Measurements from ENCODE around the gene ITPR2.
"Not testable (repeated sequence)": the region's sequence is repeated elsewhere in the genome, so short reads cannot be mapped to it uniquely, and the experiment has no call there.

The ITPR2 gene

GRCh38 chr12:26700430-26700829, 132.6 kb downstream of the ITPR2 start:
- DNase-seq (ENCODE audit: low spot score), result no peak

GRCh38 chr12:26699237-26699636, 133.8 kb downstream of the ITPR2 start:
- DNase-seq (ENCODE audit: low spot score), result peak; percentile 4

GRCh38 chr12:26698186-26698585, 134.8 kb downstream of the ITPR2 start:
- DNase-seq (ENCODE audit: low spot score), result no peak

DNA sequence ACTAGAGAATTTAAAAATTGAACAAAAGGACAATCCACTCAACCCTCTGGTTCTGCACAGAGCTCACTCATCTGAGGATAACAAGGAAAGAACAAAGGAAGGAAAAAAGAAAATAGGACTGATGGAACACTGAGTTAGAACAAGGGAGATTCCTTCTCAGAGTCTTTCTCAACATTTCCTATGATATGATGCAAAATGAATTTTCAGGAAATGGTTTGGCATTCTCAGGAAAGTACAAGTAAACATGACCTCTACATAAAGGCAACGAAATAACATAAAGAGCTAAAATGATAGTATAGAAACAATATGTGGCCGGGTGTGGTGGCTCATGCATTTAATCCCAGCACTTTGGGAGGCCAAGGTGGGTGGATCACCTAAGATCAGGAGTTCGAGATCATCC, 135.8 kb downstream of the ITPR2 start:
- DNase-seq (ENCODE audit: low spot score), result no peak

- no peak for DNase-seq (ENCODE audit: low spot score)
These were observed 136.3 kb downstream of the ITPR2 start for GRCh38 chr12:26696613-26697092.

DNA sequence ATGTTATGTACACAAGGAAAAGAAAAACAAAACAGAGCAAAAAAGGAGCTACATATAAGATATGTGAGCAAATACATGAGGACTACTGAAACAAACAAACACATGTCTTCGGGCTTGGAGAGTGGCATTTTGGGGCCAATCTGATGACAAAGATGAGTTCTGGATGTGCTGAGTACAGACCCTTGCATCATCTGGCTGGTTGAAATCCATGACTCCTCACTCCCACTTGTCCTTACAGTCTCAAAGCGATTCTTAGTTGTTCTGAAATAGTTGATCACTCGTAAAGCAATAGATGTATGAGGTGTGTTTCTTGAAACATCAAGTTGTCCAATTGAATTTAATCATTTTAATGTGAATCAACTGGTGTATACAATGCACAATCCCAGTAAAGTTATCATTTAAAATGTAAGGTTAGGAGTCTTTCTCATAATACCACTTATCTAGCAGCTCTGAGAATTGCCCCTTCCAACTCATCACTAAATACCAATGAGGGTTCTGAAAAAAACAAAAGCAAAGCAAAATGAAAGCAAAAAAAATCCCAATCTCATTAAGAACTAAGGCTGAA, 136.9 kb downstream of the ITPR2 start:
- no peak for DNase-seq (ENCODE audit: low spot score)

DNA sequence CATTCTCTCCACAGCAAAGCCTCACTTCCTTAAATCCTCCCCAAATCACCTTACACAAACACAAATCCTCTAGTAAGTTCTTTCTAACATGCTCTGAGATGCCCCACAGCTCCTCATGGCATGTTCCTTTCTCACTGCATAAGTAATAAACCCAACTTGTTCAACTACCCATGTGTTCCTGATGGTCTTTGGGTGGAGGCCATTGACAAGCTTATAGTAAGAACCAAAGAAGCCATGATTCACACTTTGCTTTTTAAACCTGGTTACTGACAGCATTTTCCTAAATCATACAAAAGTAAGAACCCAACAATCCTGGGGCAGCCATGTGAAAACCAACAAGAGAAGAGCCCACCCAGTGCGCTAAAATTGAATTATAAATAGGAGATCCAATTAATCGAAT, 138.6 kb downstream of the ITPR2 start:
- DNase-seq (ENCODE audit: low spot score), result no peak

DNA sequence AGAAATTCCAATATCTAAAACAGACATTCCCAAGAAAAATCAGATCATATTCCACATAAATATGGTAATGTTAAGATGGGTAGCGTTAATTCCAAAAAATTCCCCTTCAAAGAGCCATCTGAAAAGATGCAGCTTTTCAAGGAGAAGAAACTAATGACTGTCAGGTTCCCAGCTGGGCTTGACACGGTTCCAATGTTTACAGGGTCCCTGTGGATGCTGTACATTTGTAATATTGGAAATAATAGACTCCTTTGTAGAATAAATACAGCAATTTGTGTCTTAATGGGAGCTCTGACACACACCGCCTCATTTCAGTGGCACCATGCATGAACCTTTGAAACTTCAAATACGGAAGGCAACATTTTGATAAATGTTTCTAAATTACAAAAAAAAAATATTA, 140.6 kb downstream of the ITPR2 start:
- no peak for DNase-seq (ENCODE audit: low spot score)

DNA sequence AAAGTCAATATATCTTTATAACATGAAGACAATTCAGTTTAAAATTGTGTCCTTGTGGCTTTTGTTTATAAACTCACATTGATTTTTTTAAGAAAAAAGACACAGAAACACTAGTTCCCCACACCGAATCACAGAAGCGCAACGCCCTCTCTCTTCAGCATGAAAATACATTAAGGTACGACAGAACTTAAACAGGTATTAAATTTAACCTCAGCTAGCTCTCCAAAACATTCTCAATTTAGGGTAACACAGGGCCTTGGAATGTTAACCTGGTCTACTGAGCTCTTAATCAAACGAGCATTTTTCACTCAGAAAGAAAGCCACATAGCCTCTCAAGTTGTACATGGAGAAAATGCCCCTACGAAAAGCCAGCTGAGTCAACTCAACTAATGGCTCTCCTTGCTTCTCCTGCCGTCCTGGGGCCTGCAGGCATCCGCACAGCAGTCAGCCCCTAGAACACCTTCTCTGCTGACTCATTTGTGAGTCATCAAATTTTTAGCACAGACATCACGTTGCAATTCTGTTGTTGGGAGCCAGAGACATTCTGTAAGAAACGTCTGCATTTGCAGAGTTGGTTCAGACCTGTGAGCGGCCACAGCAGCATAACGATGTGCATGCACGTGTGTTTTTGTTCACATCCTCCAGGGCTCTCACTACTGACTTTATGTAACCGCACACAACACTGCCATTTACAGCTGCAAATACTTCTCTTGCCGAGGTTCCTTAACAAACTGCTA, 141.6 kb downstream of the ITPR2 start:
- DNase-seq (ENCODE audit: low spot score), result peak; percentile 79

- DNase-seq (ENCODE audit: low spot score), result no peak
These were observed 142.4 kb downstream of the ITPR2 start for GRCh38 chr12:26690601-26691000.

- no peak for DNase-seq (ENCODE audit: low spot score)
These were observed 143.6 kb downstream of the ITPR2 start for GRCh38 chr12:26689281-26689841.

DNA sequence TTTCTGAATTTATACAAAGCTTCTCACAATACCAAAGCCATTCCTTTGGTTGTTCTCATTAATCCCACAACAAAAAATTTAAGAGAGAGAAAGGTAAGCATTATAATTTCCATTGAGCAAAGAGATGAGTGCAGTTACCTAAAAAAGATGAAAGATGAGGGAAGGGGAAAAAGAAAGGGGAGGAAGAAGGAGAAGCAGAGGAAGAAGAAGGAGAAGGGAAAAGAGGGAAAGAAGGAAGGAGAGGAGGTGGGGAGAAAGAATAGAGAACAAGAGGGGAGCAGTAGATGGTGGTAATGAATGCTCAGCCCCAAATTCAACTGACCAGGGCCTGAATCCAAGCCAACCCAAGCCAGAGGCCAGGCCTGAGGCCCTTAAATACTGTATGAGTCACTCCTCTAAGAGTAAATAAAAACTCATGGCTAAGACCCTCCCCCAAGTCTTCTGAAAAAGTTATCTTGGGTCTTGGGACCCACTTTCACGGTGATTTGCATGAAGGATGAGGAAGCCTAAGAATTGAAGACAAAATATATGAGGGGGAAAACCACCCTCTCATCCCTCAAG, 144.6 kb downstream of the ITPR2 start:
- no peak for DNase-seq (ENCODE audit: low spot score)

DNA sequence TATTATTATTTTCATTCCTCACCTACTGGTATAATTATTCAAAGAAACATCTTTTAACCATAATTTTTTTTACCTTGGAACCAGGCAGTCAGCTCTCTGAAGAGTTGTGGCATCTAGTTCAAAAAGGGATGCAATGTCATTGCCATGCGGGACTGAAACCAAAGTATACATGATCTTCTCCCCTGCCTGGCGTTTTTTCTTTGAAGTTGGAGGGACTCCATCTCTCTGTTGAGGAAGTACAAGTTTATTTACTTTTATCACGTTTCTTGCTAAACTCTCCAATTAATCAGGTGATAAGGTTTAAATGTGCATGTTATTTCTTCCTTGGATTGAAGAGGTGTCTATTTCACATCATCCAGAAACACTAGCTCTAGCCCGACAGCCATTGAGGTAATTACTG, 146.6 kb downstream of the ITPR2 start:
- DNase-seq (ENCODE audit: low spot score), result no peak

GRCh38 chr12:26684101-26684500, 148.9 kb downstream of the ITPR2 start:
- no peak for DNase-seq (ENCODE audit: low spot score)

GRCh38 chr12:26683443-26683842, 149.6 kb downstream of the ITPR2 start:
- no peak for DNase-seq (ENCODE audit: low spot score)

GRCh38 chr12:26680727-26681455, 152.1 kb downstream of the ITPR2 start:
- DNase-seq (ENCODE audit: low spot score), result peak; percentile 49

DNA sequence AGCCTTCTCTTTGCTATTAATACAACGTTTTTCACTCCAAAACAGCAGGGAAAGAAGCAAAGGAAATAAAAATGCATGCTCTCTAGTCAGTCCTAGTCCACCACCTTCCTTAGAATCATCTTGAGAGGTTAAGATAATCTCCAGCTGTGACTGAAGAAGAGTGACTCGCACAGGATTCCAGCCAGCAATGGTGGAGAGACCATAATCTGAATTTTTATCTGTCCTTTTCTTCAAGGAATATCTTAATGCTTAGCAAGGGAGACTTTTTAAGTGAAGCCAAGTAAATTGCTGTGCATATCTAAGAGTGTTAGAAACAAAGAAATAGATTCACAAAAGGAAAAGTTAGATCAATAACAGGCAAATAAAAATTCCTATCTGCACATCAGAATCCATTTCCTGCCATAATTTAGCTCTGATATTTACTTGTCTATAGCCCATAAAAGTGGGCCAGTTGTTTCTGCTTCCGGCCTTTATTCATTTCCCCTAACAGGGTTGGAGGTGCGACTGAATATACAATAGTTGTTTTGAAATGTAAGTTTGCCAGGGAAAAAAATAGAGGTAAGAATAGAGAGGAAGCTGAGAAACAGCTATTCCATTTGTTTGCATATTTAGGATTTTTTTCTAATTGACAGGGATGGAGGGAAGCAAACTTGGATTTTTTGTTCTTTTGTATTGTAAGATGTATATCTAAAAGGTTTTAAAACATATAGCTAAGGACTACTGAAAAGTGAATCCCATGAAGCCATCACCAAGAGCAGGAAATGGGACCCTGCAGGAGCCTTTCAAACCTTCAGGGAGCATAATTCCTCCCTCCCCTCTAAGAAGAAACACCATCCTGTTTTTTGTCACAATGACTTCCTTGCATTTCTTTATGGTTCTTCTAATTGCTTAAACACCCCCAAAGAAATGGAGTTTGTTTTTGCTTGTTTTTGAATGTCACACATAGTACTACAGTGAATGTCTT, 154.0 kb downstream of the ITPR2 start:
- peak; percentile 35 for DNase-seq (ENCODE audit: low spot score)

- not testable (repeated sequence) for DNase-seq (ENCODE audit: low spot score)
These were observed 161.5 kb downstream of the ITPR2 start for GRCh38 chr12:26671487-26671886.

DNA sequence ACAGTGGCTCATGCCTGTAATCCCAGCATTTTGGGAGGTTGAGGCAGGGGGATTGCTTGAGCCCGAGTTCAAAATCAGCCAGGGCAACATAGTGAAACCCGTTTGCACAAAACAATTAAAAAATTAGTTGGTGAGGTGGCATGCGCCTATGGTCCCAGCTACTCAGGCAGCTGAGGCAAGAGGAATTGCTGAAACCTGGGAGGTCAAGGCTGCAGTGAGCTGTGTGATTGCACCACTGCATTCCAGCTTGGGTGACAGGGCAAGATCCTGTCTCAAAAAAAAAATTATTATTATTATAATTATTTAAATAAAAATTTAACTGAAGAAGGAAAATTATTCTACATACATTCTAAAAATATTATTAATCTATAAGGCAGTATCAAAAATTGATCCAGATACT, 164.1 kb downstream of the ITPR2 start:
- DNase-seq (ENCODE audit: low spot score), result no peak

DNA sequence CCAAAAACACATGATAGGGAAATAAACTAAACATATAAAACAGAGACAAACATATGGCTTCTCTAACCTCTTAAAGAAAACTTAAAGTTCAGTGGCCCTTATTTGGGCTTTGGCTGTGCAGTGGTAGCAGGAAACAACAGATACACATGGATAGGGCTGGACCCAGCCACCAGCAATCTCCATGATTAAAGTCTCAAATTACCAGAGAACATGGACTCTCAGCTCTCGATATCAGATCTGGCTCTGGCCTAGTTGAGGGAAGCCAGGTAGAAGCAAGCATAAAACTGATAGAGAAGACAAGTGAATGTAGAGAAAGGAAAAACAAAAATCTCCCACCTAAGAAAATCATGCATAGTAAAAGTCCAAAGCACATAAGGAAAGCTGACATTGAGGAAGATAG, 164.8 kb downstream of the ITPR2 start:
- DNase-seq (ENCODE audit: low spot score), result no peak

DNA sequence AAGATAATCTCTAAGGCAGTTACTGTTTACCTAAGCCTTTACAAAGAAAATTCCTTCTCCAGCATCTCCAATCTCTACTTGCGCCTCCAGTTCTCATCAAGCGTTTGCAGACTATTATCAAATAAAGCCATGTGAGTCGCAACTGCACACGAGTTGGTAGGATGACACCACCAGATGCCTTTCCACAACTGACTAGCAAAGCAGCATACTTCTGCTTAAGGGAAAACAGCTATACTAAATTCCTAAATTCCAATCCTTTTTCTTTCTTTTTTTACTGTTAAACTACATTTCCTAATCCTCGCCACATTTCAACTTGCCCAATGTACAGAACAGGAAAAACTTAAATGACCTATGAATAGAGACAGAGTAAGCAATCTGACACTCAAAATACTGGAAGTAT, 166.7 kb downstream of the ITPR2 start:
- DNase-seq (ENCODE audit: low spot score), result no peak

All from GM03348 (cell line).